ENCODE results near the gene KHSRP.
A peak's percentile ranks its signal among the peaks of the same experiment; 100 is the strongest.

The KHSRP gene

DNA sequence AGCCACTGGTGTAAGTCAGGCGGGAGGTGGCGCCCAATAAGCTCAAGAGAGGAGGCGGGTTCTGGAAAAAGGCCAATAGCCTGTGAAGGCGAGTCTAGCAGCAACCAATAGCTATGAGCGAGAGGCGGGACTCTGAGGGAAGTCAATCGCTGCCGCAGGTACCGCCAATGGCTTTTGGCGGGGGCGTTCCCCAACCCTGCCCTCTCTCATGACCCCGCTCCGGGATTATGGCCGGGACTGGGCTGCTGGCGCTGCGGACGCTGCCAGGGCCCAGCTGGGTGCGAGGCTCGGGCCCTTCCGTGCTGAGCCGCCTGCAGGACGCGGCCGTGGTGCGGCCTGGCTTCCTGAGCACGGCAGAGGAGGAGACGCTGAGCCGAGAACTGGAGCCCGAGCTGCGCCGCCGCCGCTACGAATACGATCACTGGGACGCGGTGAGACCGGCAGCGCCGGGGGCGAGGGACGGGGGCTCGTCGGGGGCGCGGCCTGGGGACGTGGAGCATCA, 52.0 kb downstream of the KHSRP start, which contains the start of gene ALKBH7:
TSS of gene ALKBH7 (plus strand) at position 201 of the 502 bp plus-strand sequence. CDS start at position 228, 27 bp downstream.
- H4K20me1 ChIP-seq (ENCODE audit: control insufficient read depth, insufficient read depth, low read depth, low read length) = no peaks in the 10 kb centered on the region
- peak within 1 kb of the TSS; percentile 83 for H3K27ac ChIP-seq (ENCODE audit: low read depth, low read length)
- no peaks in the 10 kb centered on the region for H3K79me2 ChIP-seq (ENCODE audit: control insufficient read depth, low read length)
- TF ChIP-seq EZH2phosphoT487 (IDR thresholded peaks at IDR 0.05; ENCODE audit: borderline replicate concordance, low read length) (no peak), CTCF (IDR thresholded peaks at IDR 0.05; ENCODE audit: low read depth, low read length, poor library complexity, severe bottlenecking) (no peak)
- peaks cover 13% of the 10 kb centered on the region for H3K4me1 ChIP-seq (ENCODE audit: control insufficient read depth, low read length)
- 0 out of 2 replicates have a peak, but pooled peaks cover 5% of the 10 kb centered on the region for H3F3A ChIP-seq (ENCODE audit: control insufficient read depth, insufficient read depth)
- no peaks in the 10 kb centered on the region for H3K9me3 ChIP-seq (ENCODE audit: control insufficient read depth, insufficient read depth, low read length)
- H3K36me3 ChIP-seq (ENCODE audit: control insufficient read depth, low read length) = peaks cover 17% of the 10 kb centered on the region
- no peaks in the 10 kb centered on the region for H3K27me3 ChIP-seq (ENCODE audit: control insufficient read depth, low read length)
- peak within 1 kb of the TSS; percentile 98 for H3K4me3 ChIP-seq (ENCODE audit: low read length)
- H3K9me2 ChIP-seq (replicated peaks; ENCODE audit: control insufficient read depth, low read length) = no peaks in the 10 kb centered on the region
- peak within 1 kb of the TSS; percentile 67 for H3K4me2 ChIP-seq (ENCODE audit: low read length)

DNA sequence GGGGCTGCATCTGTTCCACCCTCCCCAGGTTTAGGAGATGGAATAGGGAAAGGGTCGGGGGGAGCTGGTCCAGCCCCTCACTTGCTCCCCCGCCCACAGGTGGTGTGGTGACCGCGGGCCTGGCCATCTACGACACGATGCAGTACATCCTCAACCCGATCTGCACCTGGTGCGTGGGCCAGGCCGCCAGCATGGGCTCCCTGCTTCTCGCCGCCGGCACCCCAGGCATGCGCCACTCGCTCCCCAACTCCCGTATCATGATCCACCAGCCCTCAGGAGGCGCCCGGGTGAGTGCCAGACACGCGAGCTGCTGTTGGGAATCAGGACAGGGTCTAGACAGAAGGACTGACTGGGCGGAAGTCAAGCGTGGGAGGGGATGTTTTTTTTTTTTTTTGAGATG, 60.3 kb downstream of the KHSRP start:
- Histone ChIP-seq H3K27me3 (ENCODE audit: control insufficient read depth, low read length) (peaks cover 6% of the 10 kb centered on the region; the same call in 1 of the 2 replicates), H3K27ac (ENCODE audit: low read depth, low read length) (no peak overlapping the region), H3K36me3 (ENCODE audit: control insufficient read depth, low read length) (peaks cover 56% of the 10 kb centered on the region), H3K4me2 (ENCODE audit: low read length) (no peak overlapping the region), H4K20me1 (ENCODE audit: control insufficient read depth, insufficient read depth, low read depth, low read length) (no peaks in the 10 kb centered on the region), H3K79me2 (ENCODE audit: control insufficient read depth, low read length) (peaks cover 23% of the 10 kb centered on the region), H3K9me3 (ENCODE audit: control insufficient read depth, insufficient read depth, low read length) (no peaks in the 10 kb centered on the region), H3F3A (ENCODE audit: control insufficient read depth, insufficient read depth) (no peaks in the 10 kb centered on the region), H3K4me3 (ENCODE audit: low read length) (no peak overlapping the region), H3K4me1 (ENCODE audit: control insufficient read depth, low read length) (peaks cover 9% of the 10 kb centered on the region), H3K9me2 (replicated peaks; ENCODE audit: control insufficient read depth, low read length) (no peaks in the 10 kb centered on the region)
- TF ChIP-seq CTCF (IDR thresholded peaks at IDR 0.05; ENCODE audit: low read depth, low read length, poor library complexity, severe bottlenecking) (no peak), EZH2phosphoT487 (IDR thresholded peaks at IDR 0.05; ENCODE audit: borderline replicate concordance, low read length) (no peak)
